Measurements from ENCODE around the gene EPS8. TPM values are rescaled to one million over a fixed set of nuclear protein-coding genes. Genes with fewer than 3 reads are reported as not detected.
A peak's percentile ranks its signal among the peaks of the same experiment; 100 is the strongest.

EPS8 gene
- total and polyA plus RNA-seq, 2 experiments from 2014 or later, result 43.1 to 83.2 TPM

DNA sequence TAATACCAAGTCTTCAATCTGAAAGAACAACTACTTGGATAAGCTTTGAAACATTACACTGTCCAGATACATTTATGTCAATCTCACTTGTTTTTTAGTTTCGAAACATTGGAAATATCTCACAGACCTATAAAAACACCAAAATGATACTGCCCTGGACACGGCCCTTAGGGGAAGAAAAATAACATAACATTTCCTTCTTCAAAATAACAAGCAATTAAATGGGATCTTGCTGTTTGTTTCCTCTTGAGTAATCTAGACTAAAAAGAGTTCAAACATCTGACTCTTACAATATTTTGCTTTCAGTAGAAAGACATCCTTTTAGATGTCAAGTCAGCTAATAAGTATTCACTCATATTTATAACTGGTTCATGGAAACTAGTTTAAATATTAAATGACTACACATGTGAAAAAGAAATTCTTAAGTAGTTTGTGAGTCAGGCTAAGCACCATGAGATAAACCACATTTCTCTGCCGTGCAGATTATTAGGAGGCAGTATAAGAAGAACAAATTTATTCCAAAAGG lies 87.5 kb downstream of the EPS8 start:
- peak overlapping the region; percentile 25 for H3K27ac ChIP-seq
- H3K4me1 ChIP-seq (ENCODE audit: insufficient read depth), result peaks cover 3% of the 10 kb centered on the region
- H3K9me3 ChIP-seq (ENCODE audit: low read depth), result no peaks in the 10 kb centered on the region
- H3K4me2 ChIP-seq, result peak overlapping the region; percentile 2
- no peak overlapping the region for H2AFZ ChIP-seq
- H3K9me2 ChIP-seq (replicated peaks; ENCODE audit: insufficient read depth), result no peaks in the 10 kb centered on the region
- no peak for TF ChIP-seq EZH2phosphoT487 (IDR thresholded peaks at IDR 0.05; ENCODE audit: low read depth, severe bottlenecking, unreplicated experiment)
- TF ChIP-seq, protein P1, sequence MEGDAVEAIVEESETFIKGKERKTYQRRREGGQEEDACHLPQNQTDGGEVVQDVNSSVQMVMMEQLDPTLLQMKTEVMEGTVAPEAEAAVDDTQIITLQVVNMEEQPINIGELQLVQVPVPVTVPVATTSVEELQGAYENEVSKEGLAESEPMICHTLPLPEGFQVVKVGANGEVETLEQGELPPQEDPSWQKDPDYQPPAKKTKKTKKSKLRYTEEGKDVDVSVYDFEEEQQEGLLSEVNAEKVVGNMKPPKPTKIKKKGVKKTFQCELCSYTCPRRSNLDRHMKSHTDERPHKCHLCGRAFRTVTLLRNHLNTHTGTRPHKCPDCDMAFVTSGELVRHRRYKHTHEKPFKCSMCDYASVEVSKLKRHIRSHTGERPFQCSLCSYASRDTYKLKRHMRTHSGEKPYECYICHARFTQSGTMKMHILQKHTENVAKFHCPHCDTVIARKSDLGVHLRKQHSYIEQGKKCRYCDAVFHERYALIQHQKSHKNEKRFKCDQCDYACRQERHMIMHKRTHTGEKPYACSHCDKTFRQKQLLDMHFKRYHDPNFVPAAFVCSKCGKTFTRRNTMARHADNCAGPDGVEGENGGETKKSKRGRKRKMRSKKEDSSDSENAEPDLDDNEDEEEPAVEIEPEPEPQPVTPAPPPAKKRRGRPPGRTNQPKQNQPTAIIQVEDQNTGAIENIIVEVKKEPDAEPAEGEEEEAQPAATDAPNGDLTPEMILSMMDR (IDR thresholded peaks at IDR 0.05; ENCODE audit: poor library complexity), result no peak
- no peak for TF ChIP-seq EZH2 (IDR thresholded peaks at IDR 0.05; ENCODE audit: borderline replicate concordance)
- peaks cover 62% of the 10 kb centered on the region for H3K79me2 ChIP-seq
- 47% methylated on average over 3 of the region's 3 CpGs for WGBS (ENCODE audit: low lambda C conversion rate, missing lambda C conversion rate)
- H3K36me3 ChIP-seq (replicated peaks; ENCODE audit: insufficient read depth, low read depth), result no peaks in the 10 kb centered on the region
- DNase-seq (ENCODE audit: low spot score), result no peak
- no peaks in the 10 kb centered on the region for H4K20me1 ChIP-seq (ENCODE audit: insufficient read depth, poor library complexity, severe bottlenecking)
- no peak overlapping the region for H3K4me3 ChIP-seq
- no peaks in the 10 kb centered on the region for H3K27me3 ChIP-seq

GRCh38 chr12:15701206-15701605 lies 88.0 kb downstream of the EPS8 start:
- no peak overlapping the region for H3K4me3 ChIP-seq
- H3K4me1 ChIP-seq (ENCODE audit: insufficient read depth), result peaks cover 3% of the 10 kb centered on the region
- no peak for DNase-seq (ENCODE audit: low spot score)
- peak overlapping the region; percentile 2 for H3K4me2 ChIP-seq
- no peaks in the 10 kb centered on the region for H3K36me3 ChIP-seq (replicated peaks; ENCODE audit: insufficient read depth, low read depth)
- no peaks in the 10 kb centered on the region for H3K27me3 ChIP-seq
- no peak overlapping the region for H2AFZ ChIP-seq
- H3K9me3 ChIP-seq (ENCODE audit: low read depth), result no peaks in the 10 kb centered on the region
- no peak for TF ChIP-seq EZH2phosphoT487 (IDR thresholded peaks at IDR 0.05; ENCODE audit: low read depth, severe bottlenecking, unreplicated experiment)
- TF ChIP-seq, protein P1 (IDR thresholded peaks at IDR 0.05; ENCODE audit: poor library complexity), result no peak
- TF ChIP-seq EZH2 (IDR thresholded peaks at IDR 0.05; ENCODE audit: borderline replicate concordance), result no peak
- H3K9me2 ChIP-seq (replicated peaks; ENCODE audit: insufficient read depth), result no peaks in the 10 kb centered on the region
- no peaks in the 10 kb centered on the region for H4K20me1 ChIP-seq (ENCODE audit: insufficient read depth, poor library complexity, severe bottlenecking)
- WGBS (ENCODE audit: low lambda C conversion rate, missing lambda C conversion rate), result 72% methylated on average over 1 of the region's 1 CpG
- H3K79me2 ChIP-seq, result peaks cover 63% of the 10 kb centered on the region
- peak overlapping the region; percentile 25 for H3K27ac ChIP-seq

DNA sequence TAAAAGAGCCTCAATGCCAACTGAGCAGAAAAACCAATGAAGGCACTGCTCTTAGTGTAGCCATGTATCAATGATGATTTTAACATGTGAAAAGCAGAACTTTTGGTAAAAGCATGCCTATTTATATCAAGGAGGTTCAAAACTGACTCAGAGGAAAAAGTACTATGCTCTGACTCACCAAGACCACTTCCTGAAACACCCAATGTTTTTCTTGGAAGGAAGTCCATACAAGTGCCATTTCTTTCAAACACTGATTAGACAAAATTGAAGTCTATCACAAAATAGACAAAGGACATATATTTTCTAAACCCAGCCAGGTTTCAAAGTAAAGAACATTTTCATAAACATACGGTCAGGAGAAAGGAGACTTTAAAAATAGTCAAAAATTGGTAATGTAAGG lies 88.6 kb downstream of the EPS8 start:
- TF ChIP-seq EZH2phosphoT487 (IDR thresholded peaks at IDR 0.05; ENCODE audit: low read depth, severe bottlenecking, unreplicated experiment), result no peak
- TF ChIP-seq EZH2 (IDR thresholded peaks at IDR 0.05; ENCODE audit: borderline replicate concordance), result no peak
- TF ChIP-seq, protein P1 (IDR thresholded peaks at IDR 0.05; ENCODE audit: poor library complexity), result no peak
- Histone ChIP-seq H3K27ac (peak overlapping the region; percentile 25), H2AFZ (no peak overlapping the region), H3K4me3 (no peak overlapping the region), H4K20me1 (ENCODE audit: insufficient read depth, poor library complexity, severe bottlenecking) (no peaks in the 10 kb centered on the region), H3K27me3 (no peaks in the 10 kb centered on the region), H3K36me3 (replicated peaks; ENCODE audit: insufficient read depth, low read depth) (no peaks in the 10 kb centered on the region), H3K9me2 (replicated peaks; ENCODE audit: insufficient read depth) (no peaks in the 10 kb centered on the region), H3K4me1 (ENCODE audit: insufficient read depth) (peaks cover 3% of the 10 kb centered on the region), H3K79me2 (peaks cover 63% of the 10 kb centered on the region), H3K9me3 (ENCODE audit: low read depth) (no peaks in the 10 kb centered on the region), H3K4me2 (no peak overlapping the region)
- no peak for DNase-seq (ENCODE audit: low spot score)
- WGBS (ENCODE audit: low lambda C conversion rate, missing lambda C conversion rate), result 92% methylated on average over 1 of the region's 1 CpG
